B cell (primary cell): ENCODE results near the gene CAB39L.

Experiments used
- CTCF ChIP-seq: fragments of 200-600 bp; IDR thresholded peaks from one replicate; pipeline ENCODE4 v1.8.0; 2022; ENCODE audit warnings: antibody characterized with exemption, mild to moderate bottlenecking
- EZH2 ChIP-seq: IDR thresholded peaks from 2 replicates; pipeline ENCODE4 v1.6.1; 2012; ENCODE audit warnings: borderline replicate concordance, low read depth, mild to moderate bottlenecking, moderate library complexity, low read length; ENCODE audit not compliant: insufficient read depth, poor library complexity, severe bottlenecking

- TF ChIP-seq CTCF (no peak), EZH2 (no peak)
Observed at GRCh38 chr13:49346460-49346859, 97.4 kb downstream of the CAB39L start.
